SK-N-SH treated with all-trans-retinoic acid at 6 μM for 48 hours (cell line): ENCODE data around the gene SURF6.
"Not testable (repeated sequence)": the region's sequence is repeated elsewhere in the genome, so short reads cannot be mapped to it uniquely, and the experiment has no call there.

Source experiments
- GLIS3 ChIP-seq: fragments of 250-450 bp; sonication (Bioruptor Pico); IDR thresholded peaks from 2 replicates; pipeline ENCODE4 v1.5.0; 2020; ENCODE audit warnings: mild to moderate bottlenecking, moderate library complexity
- ZFP3 ChIP-seq: fragments of 250-450 bp; sonication (Bioruptor Pico); IDR thresholded peaks from 2 replicates; pipeline ENCODE4 v1.5.0; 2020; ENCODE audit warnings: mild to moderate bottlenecking, moderate library complexity
- ZNF565 ChIP-seq: fragments of 450-650 bp; formaldehyde crosslinking; conservative IDR thresholded peaks from 2 replicates; pipeline ENCODE4 v1.5.0; 2020; ENCODE audit warnings: low read depth, mild to moderate bottlenecking, moderate library complexity
- TF ChIP-seq, protein P1 (sequence below): fragments of 250-450 bp; sonication (Bioruptor Pico); IDR thresholded peaks from 2 replicates; pipeline ENCODE4 v1.5.0; 2020; ENCODE audit warnings: mild to moderate bottlenecking, moderate library complexity

GRCh38 chr9:133334888-133335287, 1.1 kb downstream of the SURF6 start:
- TF ChIP-seq, protein P1, sequence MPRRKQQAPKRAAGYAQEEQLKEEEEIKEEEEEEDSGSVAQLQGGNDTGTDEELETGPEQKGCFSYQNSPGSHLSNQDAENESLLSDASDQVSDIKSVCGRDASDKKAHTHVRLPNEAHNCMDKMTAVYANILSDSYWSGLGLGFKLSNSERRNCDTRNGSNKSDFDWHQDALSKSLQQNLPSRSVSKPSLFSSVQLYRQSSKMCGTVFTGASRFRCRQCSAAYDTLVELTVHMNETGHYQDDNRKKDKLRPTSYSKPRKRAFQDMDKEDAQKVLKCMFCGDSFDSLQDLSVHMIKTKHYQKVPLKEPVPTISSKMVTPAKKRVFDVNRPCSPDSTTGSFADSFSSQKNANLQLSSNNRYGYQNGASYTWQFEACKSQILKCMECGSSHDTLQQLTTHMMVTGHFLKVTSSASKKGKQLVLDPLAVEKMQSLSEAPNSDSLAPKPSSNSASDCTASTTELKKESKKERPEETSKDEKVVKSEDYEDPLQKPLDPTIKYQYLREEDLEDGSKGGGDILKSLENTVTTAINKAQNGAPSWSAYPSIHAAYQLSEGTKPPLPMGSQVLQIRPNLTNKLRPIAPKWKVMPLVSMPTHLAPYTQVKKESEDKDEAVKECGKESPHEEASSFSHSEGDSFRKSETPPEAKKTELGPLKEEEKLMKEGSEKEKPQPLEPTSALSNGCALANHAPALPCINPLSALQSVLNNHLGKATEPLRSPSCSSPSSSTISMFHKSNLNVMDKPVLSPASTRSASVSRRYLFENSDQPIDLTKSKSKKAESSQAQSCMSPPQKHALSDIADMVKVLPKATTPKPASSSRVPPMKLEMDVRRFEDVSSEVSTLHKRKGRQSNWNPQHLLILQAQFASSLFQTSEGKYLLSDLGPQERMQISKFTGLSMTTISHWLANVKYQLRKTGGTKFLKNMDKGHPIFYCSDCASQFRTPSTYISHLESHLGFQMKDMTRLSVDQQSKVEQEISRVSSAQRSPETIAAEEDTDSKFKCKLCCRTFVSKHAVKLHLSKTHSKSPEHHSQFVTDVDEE, result not testable (repeated sequence)
- TF ChIP-seq ZNF565 (CRISPR knock-in tag); GLIS3 (CRISPR knock-in tag); ZFP3: not testable (repeated sequence)
